Measurements from ENCODE around the gene HS3ST5.

GRCh38 chr6:114187563-114187962 lies 155.3 kb downstream of the HS3ST5 start:
- TF ChIP-seq EZH2 (IDR thresholded peaks at IDR 0.05; ENCODE audit: insufficient read depth, low read length) (no peak), CTCF (IDR thresholded peaks at IDR 0.05; ENCODE audit: insufficient read depth, low read depth, low read length) (no peak)

All from astrocyte (in vitro differentiated cells and primary cell).